SKM-1 (cell line): ENCODE measurements around the gene DENND5B.
"Not testable (repeated sequence)": the region's sequence is repeated elsewhere in the genome, so short reads cannot be mapped to it uniquely, and the experiment has no call there.

Source experiments
- DNase-seq: peaks from one replicate; lab custom pipeline; 2025; ENCODE audit not compliant: unreplicated experiment; lab: John Stamatoyannopoulos, UW

The DENND5B gene

DNA sequence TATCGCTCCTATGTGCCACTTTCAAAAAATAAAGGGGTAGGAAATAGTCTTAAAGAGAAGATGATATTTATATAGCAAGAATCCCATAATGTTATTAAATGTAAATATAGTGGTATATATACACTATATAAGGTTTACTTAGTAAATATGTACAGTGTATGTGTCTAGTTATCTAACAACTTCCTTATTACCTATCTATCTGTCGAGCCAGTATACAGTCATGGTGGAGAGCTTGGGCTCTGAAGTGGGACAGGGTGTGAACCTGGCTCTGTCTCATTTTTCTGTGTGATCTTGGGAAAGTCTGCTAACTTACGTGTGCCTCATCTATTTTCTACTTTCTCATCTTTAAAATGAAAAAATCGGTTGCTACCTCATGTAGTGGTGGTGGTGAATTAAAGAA is 202.2 kb downstream of the DENND5B start:
- no peak for DNase-seq

DNA sequence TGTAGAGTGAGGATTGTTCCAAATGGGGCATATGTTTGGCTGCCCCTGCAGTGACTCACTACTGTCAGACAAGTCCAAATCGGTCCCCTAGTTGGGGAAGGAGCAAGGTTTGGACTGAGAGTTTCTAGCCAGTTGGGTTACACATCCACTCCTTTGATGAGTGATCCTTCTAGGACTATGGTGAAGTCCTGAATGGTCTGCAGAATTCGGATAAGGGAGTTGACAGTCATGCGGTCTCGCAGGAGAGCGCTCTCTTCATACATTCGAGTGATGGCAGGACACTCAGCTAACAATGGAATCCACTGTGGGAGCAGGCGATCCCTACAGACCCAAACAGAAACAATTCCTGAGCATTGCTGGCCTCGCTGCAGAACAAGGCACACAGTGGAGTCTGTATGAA is 203.5 kb downstream of the DENND5B start:
- DNase-seq: no peak

DNA sequence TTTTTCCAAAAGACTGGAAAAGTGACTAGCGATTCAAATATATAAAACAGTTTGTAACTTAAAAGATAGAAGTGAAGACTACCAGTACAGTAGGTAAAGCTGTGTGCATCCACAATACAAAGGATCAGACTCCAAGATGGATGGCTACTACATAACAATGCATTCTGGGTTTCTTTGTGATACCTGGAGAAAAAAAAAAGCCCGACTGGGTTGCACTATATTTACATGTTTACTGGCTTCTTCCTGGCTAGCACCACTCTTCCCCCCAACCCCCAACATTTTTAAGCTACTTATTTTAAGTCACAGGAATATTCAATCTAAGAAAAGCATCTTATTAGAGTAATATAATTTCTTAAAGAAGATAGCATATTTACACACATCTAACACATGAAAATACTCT is 203.9 kb downstream of the DENND5B start:
- DNase-seq: no peak

GRCh38 chr12:31386364-31386777 is 204.6 kb downstream of the DENND5B start:
- DNase-seq: no peak

DNA sequence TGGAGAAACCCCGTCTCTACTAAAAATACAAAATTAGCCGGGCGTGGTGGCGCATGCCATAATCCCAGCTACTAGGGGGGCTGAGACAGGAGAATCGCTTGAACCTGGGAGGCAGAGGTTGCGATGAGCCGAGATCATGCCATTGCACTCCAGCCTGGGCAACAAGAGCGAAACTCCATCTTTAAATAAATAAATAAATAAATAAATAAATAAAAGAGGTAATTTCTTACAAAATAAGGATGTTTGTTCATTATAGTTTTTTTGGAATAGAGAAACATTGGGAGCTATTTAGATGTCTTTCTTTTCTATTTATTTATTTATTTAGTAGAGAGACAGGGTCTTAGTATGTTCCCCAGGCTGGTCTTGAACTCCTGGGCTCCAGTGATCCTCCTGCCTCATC is 213.7 kb downstream of the DENND5B start:
- not testable (repeated sequence) for DNase-seq

GRCh38 chr12:31375422-31375821 is 215.5 kb downstream of the DENND5B start:
- not testable (repeated sequence) for DNase-seq

DNA sequence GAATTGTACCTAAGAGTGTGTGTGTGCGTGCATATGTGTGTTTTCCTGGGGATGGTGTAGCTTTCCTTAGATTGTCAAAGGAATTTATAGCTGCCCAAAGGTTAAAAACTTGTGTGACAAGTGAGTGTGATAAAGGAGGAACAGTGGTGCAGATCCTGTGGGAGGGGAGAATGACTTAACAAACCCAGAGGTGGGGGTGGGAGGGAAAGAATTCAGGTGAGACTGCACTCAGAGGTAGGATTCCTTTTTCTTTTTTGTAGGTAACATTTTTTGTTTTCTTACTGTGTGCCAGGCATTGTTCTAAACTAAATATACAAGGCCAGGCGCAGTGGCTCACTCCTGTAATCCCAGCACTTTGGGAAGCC is 219.7 kb downstream of the DENND5B start:
- DNase-seq: no peak

DNA sequence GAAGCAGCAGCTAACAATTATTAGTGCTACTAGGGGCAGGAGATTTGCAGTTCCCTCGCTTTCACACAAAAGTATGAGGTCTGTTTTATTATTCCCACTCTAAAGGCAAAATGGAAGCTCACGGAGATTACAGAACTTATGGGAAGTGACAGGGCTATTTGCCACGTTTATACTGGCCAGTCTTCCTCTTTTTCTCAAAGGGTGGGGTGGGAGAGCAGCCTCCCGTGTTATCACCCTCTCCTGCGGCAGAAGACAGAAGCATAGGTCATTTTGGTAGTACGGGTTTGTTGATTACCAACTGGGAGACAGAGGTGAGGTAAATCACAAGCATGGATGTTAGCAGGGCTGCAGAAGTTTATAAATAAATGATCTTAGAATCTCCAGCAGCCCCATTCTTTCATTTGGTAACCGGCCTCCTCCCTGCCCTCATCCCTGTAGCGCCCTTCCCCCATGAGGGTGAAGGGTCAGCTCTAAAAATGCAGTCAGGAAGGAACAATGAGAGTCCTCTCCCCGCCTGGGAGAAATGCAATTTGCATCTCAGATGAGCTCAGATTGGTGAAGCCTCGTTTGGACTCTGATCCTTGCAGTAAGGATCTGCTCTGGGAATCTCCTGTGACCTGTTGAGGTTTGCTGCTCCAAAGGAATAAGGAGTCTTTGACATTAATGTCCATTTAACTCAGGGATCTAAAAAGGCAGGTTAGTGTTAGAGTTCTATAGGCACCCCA is 220.2 kb downstream of the DENND5B start:
- no peak for DNase-seq

DNA sequence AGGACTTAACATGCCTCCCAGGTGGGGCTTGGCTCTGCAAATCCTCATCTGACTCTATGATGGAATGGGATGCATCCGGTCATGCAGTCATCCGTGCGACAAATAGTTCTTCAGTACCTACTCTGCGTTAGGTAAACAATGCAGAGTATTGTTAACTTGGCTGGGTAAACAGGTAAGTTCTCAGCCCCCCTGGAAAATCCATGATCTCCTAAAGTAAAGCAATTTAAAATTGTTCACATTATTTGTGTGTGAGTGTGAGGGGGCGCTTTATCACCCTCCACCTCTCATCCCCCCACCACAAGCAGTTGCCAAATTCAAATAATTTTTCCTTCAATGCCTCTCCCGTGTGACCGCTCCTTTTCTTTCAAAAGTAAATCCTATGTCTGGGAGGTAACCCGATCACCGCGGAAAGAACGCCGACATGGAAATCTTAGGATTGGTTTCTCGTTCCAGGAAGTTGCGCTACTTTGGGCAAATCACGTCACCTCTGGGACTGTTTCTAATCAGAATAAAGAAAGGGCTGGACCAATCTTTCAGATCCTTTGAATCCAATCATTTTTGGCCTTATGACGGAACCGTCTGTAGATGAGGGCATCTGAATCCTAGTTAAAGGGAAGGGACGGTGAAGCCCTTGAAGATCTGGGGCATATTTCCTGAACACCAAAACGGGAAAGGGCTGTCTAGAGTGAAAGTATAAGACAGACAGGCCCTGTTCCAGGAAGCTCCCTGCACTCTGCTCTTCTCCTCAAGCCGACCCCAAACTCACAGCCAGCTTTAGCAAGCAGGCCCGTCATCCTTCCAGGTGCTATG is 221.0 kb downstream of the DENND5B start:
- no peak for DNase-seq

- no peak for DNase-seq
Measured at GRCh38 chr12:31368666-31369361, 222.1 kb downstream of the DENND5B start.

GRCh38 chr12:31366104-31366621 is 224.8 kb downstream of the DENND5B start:
- DNase-seq: no peak

- no peak for DNase-seq
Measured at GRCh38 chr12:31363831-31364230, 227.1 kb downstream of the DENND5B start.

GRCh38 chr12:31363416-31363809 is 227.5 kb downstream of the DENND5B start:
- DNase-seq: no peak

GRCh38 chr12:31362759-31363415 is 228.0 kb downstream of the DENND5B start:
- DNase-seq: peak; percentile 25

DNA sequence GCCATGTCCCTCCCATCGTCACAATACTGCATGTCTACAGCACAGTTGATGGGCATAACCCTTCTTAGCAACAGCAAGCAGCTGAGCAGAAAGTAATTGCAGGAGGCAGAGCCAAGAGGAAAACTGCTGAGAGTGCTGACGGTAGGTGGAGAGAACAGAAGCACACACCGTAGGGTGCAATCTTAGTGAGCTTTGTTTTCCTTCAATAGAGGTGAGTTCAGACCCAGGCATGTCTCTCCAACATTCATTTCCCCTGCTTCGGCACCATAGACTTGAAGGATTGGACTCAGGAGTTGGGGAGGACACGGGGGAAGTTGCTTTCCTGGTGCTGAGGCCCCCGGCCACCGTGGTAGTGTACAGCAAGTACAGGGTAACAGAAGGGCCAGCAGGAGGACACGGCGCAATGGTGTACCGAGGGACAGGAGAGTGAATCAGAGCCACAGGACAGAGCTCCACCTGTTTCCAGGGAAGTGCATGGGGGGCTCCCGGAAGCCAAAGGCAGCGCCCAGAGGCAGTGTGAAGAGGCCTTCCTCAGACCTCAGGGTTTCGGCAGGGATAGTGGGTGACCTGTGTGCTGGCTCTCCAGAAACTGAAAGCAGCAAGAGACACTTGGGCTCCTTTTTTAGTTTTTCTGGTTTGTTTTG is 228.7 kb downstream of the DENND5B start:
- no peak for DNase-seq

GRCh38 chr12:31361730-31362114 is 229.2 kb downstream of the DENND5B start:
- DNase-seq: no peak

- no peak for DNase-seq
Measured at GRCh38 chr12:31355747-31356107, 235.2 kb downstream of the DENND5B start.

DNA sequence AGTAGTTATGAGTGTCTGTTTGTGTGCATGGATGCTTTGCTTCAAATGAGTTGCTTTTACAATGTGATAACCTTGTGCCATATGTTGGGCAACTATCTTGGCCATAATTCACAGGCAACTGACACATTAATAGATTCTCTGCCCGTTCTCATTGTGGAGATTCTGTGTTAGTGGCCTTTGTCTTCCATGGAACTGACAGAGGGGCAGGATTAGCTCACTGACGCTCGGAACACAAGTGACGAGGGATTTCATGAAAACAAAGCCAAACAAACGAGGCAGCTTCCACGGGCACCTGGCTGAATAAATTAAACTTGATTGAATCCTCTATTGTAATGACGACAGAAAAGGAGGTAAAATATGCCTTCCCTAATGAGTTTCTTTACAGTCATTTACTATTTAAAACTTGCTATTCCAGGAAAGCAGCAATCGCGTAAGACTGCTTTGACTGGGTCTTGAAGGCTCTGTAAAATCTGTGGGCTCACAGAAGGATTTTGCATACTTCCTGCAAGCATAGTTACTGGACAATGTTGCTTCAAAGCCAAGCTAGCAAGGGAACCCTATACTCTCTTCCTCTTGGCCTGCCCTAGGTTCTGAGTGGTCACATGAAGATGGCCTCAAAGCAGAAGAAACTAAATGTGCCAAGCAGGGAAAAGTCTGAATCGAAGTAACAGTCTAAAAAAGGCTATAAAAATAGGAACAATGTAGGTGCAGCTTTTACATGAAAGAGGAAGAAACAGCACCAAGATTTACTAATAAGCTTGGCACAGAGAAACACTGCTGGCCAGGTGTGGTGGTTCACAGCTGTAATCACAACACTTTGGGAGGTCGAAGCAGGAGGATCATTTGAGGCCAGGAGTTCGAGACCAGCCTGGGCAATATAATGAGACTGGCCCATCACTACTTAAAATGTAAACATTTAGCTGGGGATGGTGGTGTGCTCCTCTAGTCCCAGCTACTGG is 236.9 kb downstream of the DENND5B start:
- no peak for DNase-seq

DNA sequence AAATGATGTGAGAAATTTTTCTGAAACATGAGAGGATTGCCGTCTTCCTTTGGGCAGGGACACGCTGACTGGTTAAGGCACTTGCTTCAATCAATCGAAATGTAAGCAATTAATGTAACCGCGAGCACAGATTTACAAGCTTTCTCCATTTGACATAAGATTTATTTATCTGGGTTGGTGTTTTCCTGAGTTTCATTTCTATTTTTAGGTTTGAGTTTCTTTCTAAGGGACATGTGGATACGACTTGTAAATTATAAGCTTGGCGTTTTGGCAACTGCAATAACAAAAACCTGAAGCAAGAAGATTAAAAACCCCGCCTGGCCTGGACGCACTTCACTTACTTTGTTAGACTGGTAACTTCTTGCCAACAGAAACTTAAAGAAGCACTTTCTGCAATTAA is 244.7 kb downstream of the DENND5B start:
- no peak for DNase-seq

DNA sequence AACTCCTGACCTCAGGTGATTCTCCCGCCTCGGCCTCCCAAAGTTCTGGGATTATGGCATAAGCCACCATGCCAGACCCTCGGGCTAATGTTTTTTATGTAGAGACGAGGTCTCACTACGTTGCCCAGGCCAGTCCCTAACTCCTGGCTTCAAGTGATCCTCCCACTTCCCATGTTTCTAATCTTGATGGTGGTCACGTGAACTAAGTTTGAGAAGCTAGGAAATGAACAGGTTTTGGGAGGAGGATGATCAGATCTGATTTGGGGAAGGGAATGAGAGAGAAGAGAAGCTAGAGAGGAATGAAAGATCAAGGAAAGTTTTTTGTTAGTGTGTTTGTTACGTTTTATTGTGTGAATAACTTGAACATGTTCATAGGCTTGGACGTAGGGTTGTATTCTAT is 247.8 kb downstream of the DENND5B start:
- DNase-seq: no peak
